Measurements from ENCODE around the gene HASPIN. TPM values are rescaled to one million over a fixed set of nuclear protein-coding genes. Genes with fewer than 3 reads are reported as not detected.
A peak's percentile ranks its signal among the peaks of the same experiment; 100 is the strongest.

Gene HASPIN
- total RNA-seq, 2 donors from 2014 or later, result 44.2 to 64.6 TPM

DNA sequence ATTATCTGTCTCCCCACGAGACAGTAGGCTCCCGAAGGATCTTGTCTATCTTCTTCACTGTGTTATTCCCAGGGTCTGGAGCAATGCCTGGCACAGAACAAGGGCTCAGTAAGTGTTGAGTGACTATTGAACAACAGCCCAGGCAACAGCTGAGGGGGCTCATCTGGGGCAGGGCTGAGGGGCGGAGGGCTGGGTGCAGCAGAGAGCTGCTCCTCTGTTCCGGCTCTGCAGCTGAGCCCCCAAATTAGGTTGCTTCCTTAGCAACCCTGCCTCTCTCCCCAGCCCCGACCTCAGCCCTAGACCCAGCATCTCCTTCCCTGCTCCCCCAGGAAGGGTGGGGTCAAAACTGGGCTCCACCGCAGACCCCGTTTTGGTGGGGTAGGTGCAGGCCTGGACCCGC lies 45.1 kb downstream of the HASPIN start:
- peak; percentile 12 for DNase-seq (ENCODE audit: low spot score)
- no peak for ATAC-seq
- H3K27ac Mint-ChIP-seq, result peak overlapping the region; percentile 85 to 97
- H3K9me3 Mint-ChIP-seq, result no peaks in the 10 kb centered on the region
- peaks cover 61 to 79% of the 10 kb centered on the region in 2 donors for H3K4me1 Mint-ChIP-seq (ENCODE audit: low read depth in 2 of 2)
- H3K27me3 Mint-ChIP-seq, result no peaks in the 10 kb centered on the region
- peak overlapping the region; percentile 24 for H3K4me3 Mint-ChIP-seq
- H3K36me3 Mint-ChIP-seq, result no peaks in the 10 kb centered on the region

GRCh38 chr17:3770466-3770865 lies 46.8 kb downstream of the HASPIN start:
- Mint-ChIP-seq H3K4me3 (peak overlapping the region; percentile 58), H3K36me3 (no peaks in the 10 kb centered on the region), H3K27ac (peak overlapping the region; percentile 77 to 97), H3K27me3 (no peaks in the 10 kb centered on the region), H3K9me3 (no peaks in the 10 kb centered on the region), H3K4me1 (ENCODE audit: low read depth in 2 of 2) (peaks cover 52 to 64% of the 10 kb centered on the region in 2 donors)
- peak; percentile 76 for DNase-seq (ENCODE audit: low spot score)
- ATAC-seq, result peak; percentile 76 to 87

DNA sequence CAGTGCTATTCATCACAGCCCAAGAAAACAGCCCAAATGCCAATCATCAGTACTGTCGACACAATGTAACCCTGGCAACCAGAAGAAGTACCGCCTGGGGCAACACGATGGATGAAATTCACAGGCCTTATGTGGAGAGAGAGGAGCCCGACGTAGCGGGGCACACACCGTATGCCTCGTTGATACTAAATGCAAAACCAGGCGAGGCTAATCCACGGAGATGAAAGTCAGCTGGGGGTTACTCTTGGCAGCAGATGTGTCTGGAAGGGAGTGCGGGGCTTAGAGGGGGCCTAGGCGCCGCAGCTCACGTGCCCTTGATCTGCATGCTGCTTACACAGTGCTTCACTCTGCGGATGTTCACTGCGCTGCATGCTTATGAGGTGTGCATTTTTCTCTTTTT lies 47.4 kb downstream of the HASPIN start:
- DNase-seq (ENCODE audit: low spot score), result no peak
- Mint-ChIP-seq H3K4me3 (peak overlapping the region; percentile 28), H3K36me3 (no peaks in the 10 kb centered on the region), H3K4me1 (ENCODE audit: low read depth in 2 of 2) (peaks cover 46 to 58% of the 10 kb centered on the region in 2 donors), H3K27me3 (no peaks in the 10 kb centered on the region), H3K9me3 (no peaks in the 10 kb centered on the region), H3K27ac (peak overlapping the region; percentile 77 to 97)
- no peak for ATAC-seq

DNA sequence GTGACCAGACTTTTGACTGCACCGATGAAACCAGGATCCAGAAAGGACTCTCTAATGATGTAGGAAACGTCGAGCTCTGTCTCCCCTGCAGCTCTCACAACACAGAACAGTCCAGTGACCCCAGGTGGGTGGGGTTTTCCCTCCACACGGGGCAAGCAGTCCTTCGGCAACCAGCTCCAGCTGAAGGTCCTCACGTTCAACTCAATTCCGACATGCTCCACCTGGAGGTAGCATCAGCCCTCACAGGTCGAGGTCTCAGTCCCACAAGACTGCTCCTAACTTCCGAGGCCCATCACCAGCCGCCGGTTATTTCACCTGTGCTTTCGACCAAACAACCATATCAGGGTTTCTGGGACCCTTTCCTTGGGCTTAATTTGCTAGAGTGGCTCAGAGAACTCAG lies 49.1 kb downstream of the HASPIN start:
- no peak for ATAC-seq

GRCh38 chr17:3773511-3773910 lies 49.8 kb downstream of the HASPIN start:
- peak overlapping the region in 1 of 2 donors; percentile 54 for H3K27ac Mint-ChIP-seq
- no peaks in the 10 kb centered on the region for H3K36me3 Mint-ChIP-seq
- H3K27me3 Mint-ChIP-seq, result no peaks in the 10 kb centered on the region
- ATAC-seq (no peak), DNase-seq (ENCODE audit: low spot score) (no peak)
- no peaks in the 10 kb centered on the region for H3K9me3 Mint-ChIP-seq
- no peak overlapping the region for H3K4me3 Mint-ChIP-seq
- H3K4me1 Mint-ChIP-seq (ENCODE audit: low read depth in 2 of 2), result peaks cover 29 to 40% of the 10 kb centered on the region in 2 donors

More for the DNA sequence above, 49.1 kb downstream of the HASPIN start:
- Mint-ChIP-seq H3K27ac (peak overlapping the region in 1 of 2 donors; percentile 33), H3K36me3 (no peaks in the 10 kb centered on the region), H3K4me1 (ENCODE audit: low read depth in 2 of 2) (peaks cover 34 to 44% of the 10 kb centered on the region in 2 donors), H3K9me3 (no peaks in the 10 kb centered on the region), H3K4me3 (peak overlapping the region; percentile 30), H3K27me3 (no peaks in the 10 kb centered on the region)
- peak; percentile 31 for DNase-seq (ENCODE audit: low spot score)

GRCh38 chr17:3773966-3774365 lies 50.3 kb downstream of the HASPIN start:
- Mint-ChIP-seq H3K36me3 (no peaks in the 10 kb centered on the region), H3K27me3 (no peaks in the 10 kb centered on the region), H3K27ac (peak overlapping the region in 1 of 2 donors; percentile 54), H3K4me1 (ENCODE audit: low read depth in 2 of 2) (peaks cover 25 to 36% of the 10 kb centered on the region in 2 donors), H3K4me3 (no peak overlapping the region), H3K9me3 (no peaks in the 10 kb centered on the region)
- ATAC-seq, result no peak
- no peak for DNase-seq (ENCODE audit: low spot score)

Other genes with a start within 250 kb of the HASPIN start
- gene ASPA, start 247.9 kb upstream of the HASPIN start, total RNA-seq, result not detected
- 1 to 10 TPM; 6.5 to 9.7 TPM for gene TRPV3, start 166.1 kb upstream of the HASPIN start, total RNA-seq
- 100 to 1,000 TPM in 1 of 2 donors, 10 to 100 TPM in 1; 94.3 to 123 TPM for gene TRPV1, start 114.5 kb upstream of the HASPIN start, total RNA-seq
- 100 to 1,000 TPM in 1 of 2 donors, 10 to 100 TPM in 1; 67.2 to 121 TPM for gene SHPK, start 87.7 kb upstream of the HASPIN start, total RNA-seq
- gene CTNS, start 87.1 kb upstream of the HASPIN start, total RNA-seq, result 10 to 100 TPM; 11.1 to 24.5 TPM
- gene TAX1BP3, start 55.3 kb upstream of the HASPIN start, total RNA-seq, result 100 to 1,000 TPM; 135 to 204 TPM
- gene EMC6, start 55.1 kb upstream of the HASPIN start, total RNA-seq, result 10 to 100 TPM; 43.7 to 56.2 TPM
- gene P2RX5, start 27.7 kb upstream of the HASPIN start, total RNA-seq, result 1,000 to 10,000 TPM; 2,596 to 3,366 TPM
- 10 to 100 TPM; 73.9 to 97.8 TPM for gene ITGAE, start 77.3 kb downstream of the HASPIN start, total RNA-seq
- 10 to 100 TPM; 52.4 to 71.9 TPM for gene NCBP3, start 122.3 kb downstream of the HASPIN start, total RNA-seq
- 1 to 10 TPM; 1.5 to 3.3 TPM for gene CAMKK1, start 169.2 kb downstream of the HASPIN start, total RNA-seq
- gene P2RX1, start 192.6 kb downstream of the HASPIN start, total RNA-seq, result 1 to 10 TPM; 3.9 TPM
- gene ATP2A3, start 240.5 kb downstream of the HASPIN start, total RNA-seq, result 100 to 1,000 TPM; 125 to 234 TPM

Measured in natural killer cell treated with Interleukin-12 subunit alpha and Interleukin-12 subunit beta and Interleukin-15 and Interleukin-18, amount 100 ng/mL, for 72 hours (primary cell).